MM.1S (cell line): ENCODE results near the gene NFATC2.

Experiments
- DNase-seq: peaks from one replicate; pipeline ENCODE4 v3.0.0-alpha.2; 2015
- H2AFZ ChIP-seq: fragments of 300-600 bp; sonication (generic); 2 replicates; pipeline ENCODE4 v1.6.0; 2016; ENCODE audit warnings: antibody characterized with exemption, low read length
- H3F3A ChIP-seq: fragments of 300-600 bp; sonication (generic); 2 replicates; pipeline ENCODE4 v1.6.1; 2016; ENCODE audit warnings: mild to moderate bottlenecking, antibody characterized with exemption, low read length, moderate library complexity, mixed read lengths; ENCODE audit not compliant: insufficient read depth
- H3K27ac ChIP-seq: fragments of 300-600 bp; sonication (generic); 2 replicates; pipeline ENCODE4 v1.5.1; 2016; ENCODE audit warnings: mild to moderate bottlenecking, low read length
- H3K27me3 ChIP-seq: fragments of 300-600 bp; sonication (generic); replicated peaks from 2 replicates; pipeline ENCODE4 v1.6.0; 2016; ENCODE audit warnings: low read length; ENCODE audit not compliant: insufficient read depth
- H3K36me3 ChIP-seq: fragments of 300-600 bp; sonication (generic); replicated peaks from 2 replicates; pipeline ENCODE4 v1.6.1; 2016; ENCODE audit warnings: mild to moderate bottlenecking, low read length, mixed read lengths; ENCODE audit not compliant: insufficient read depth
- H3K4me1 ChIP-seq: fragments of 300-600 bp; sonication (generic); 2 replicates; pipeline ENCODE4 v1.6.1; 2016; ENCODE audit warnings: low read length, mixed read lengths
- H3K4me2 ChIP-seq: fragments of 300-600 bp; sonication (generic); 2 replicates; pipeline ENCODE4 v1.6.0; 2016; ENCODE audit warnings: low read depth, low read length
- H3K4me3 ChIP-seq: fragments of 300-600 bp; sonication (generic); 2 replicates; pipeline ENCODE4 v1.5.1; 2016; ENCODE audit warnings: low read length, mixed read lengths
- H3K79me2 ChIP-seq: fragments of 300-600 bp; sonication (generic); 2 replicates; pipeline ENCODE4 v1.6.1; 2016; ENCODE audit warnings: mixed run types, low read length, mixed read lengths
- H3K9ac ChIP-seq: fragments of 300-600 bp; sonication (generic); 2 replicates; pipeline ENCODE4 v1.6.1; 2016; ENCODE audit warnings: low read length, mixed read lengths
- H3K9me2 ChIP-seq: fragments of 300-600 bp; sonication (generic); replicated peaks from 2 replicates; pipeline ENCODE4 v1.6.1; 2016; ENCODE audit warnings: mild to moderate bottlenecking, low read length, mixed read lengths; ENCODE audit not compliant: insufficient read depth
- H3K9me3 ChIP-seq: fragments of 300-600 bp; sonication (generic); replicated peaks from 2 replicates; pipeline ENCODE4 v1.6.1; 2016; ENCODE audit warnings: mild to moderate bottlenecking, low read length, mixed read lengths; ENCODE audit not compliant: insufficient read depth
- H4K20me1 ChIP-seq: fragments of 300-600 bp; sonication (generic); 2 replicates; pipeline ENCODE4 v1.6.1; 2016; ENCODE audit warnings: mild to moderate bottlenecking, low read length, moderate library complexity, mixed read lengths; ENCODE audit not compliant: insufficient read depth
- CTCF ChIP-seq: fragments of 300-600 bp; sonication (generic); IDR thresholded peaks from 2 replicates; pipeline ENCODE4 v1.5.1; 2016; ENCODE audit warnings: antibody characterized with exemption, low read length, mixed read lengths
- EZH2 ChIP-seq: fragments of 300-600 bp; sonication (generic); optimal IDR thresholded peaks from 2 replicates; pipeline ENCODE3; 2017; ENCODE audit warnings: low read depth, mild to moderate bottlenecking, antibody characterized with exemption, low read length, mixed read lengths
- EZH2phosphoT487 ChIP-seq: fragments of 300-600 bp; sonication (generic); IDR thresholded peaks from 2 replicates; pipeline ENCODE4 v1.6.1; 2018; ENCODE audit warnings: antibody characterized with exemption, low read length

NFATC2 gene

DNA sequence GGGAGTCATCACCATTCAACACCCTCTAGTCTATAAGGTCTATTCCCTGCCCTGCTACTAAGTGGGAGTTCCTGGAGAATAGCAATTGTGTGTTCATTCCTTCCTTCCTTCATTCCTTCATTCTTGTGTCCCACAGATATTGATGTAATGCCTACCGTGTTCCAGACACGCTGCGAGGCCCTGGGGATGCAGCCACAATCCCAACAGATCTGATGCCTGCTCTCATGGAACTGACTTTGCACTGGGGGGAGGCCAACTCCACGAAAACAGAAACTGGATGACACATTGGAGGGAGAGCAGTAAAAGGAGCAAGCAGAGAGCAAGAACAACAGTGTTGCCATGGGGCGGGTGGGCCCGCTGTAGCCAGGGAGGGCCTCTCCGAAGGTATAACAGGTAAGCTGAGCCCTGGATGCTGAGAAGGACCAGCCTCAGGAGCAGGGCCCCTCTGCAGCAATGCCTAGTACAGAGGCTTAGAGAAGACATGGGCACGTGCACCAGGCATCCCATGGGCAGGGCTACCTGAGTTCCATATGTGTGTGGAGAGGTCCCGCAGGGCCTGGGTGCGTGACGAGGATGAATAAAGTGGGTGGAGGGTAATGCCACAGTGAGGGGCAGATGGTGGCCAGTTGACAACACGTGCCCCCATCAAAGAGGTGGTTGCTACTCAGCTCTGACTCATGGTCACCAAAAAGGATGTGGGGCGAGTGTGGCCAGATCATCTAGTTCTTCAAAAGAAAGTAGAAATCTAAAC is 173.9 kb downstream of the NFATC2 start:
- Histone ChIP-seq H3K4me2 (no peak overlapping the region), H3K36me3 (no peaks in the 10 kb centered on the region), H3K27me3 (no peaks in the 10 kb centered on the region), H2AFZ (no peak overlapping the region), H3K27ac (no peak overlapping the region), H3K79me2 (no peaks in the 10 kb centered on the region), H3K9me2 (no peaks in the 10 kb centered on the region), H3K4me3 (no peak overlapping the region), H3K9ac (no peak overlapping the region), H3K4me1 (0 out of 2 replicates have a peak, but pooled peaks cover 5% of the 10 kb centered on the region), H3F3A (no peaks in the 10 kb centered on the region), H3K9me3 (no peaks in the 10 kb centered on the region), H4K20me1 (no peaks in the 10 kb centered on the region)
- no peak for DNase-seq
- no peak for TF ChIP-seq CTCF
- TF ChIP-seq EZH2, result no peak
- no peak for TF ChIP-seq EZH2phosphoT487

DNA sequence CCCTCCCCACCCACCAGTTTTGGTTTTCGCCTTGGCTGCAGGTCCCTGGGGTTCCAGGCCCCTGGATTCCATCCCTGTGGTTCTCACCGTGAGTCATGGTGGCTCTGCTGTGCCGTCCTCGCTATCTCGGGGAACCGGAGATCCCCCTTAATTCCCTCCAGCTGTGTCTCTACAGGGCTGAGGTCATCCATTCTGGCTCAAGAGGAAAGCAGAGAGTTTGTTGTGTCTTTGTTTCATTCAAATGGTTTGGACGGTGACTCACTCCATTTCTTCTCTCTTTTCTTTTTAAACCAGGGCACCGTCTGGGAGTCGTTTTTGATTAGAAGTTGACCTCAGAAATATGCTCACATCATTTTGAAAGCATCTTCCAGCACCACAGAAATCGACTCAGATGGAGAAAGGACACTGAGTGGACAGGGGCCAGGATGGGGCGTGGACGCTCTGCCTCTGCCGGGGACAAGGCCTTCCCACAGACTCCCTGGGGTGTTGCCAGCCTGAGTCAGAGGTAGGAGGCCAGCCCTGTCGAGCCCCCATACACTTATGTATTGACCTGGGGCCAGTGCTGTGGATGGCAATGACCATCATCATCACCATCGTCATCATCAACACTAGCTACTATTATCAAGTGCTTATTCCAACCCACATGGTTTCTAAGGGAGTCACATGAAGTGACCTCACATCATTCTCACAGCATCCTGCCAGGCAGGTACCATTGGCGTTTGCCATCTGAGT is 176.2 kb downstream of the NFATC2 start:
- Histone ChIP-seq H3K27ac (no peak overlapping the region), H3K4me3 (no peak overlapping the region), H3K4me2 (no peak overlapping the region), H2AFZ (no peak overlapping the region), H3K9me3 (no peaks in the 10 kb centered on the region), H3K79me2 (no peaks in the 10 kb centered on the region), H4K20me1 (no peaks in the 10 kb centered on the region), H3K27me3 (no peaks in the 10 kb centered on the region), H3K36me3 (no peaks in the 10 kb centered on the region), H3K9me2 (no peaks in the 10 kb centered on the region), H3F3A (peaks cover 4% of the 10 kb centered on the region; the same call in 1 of the 2 replicates), H3K9ac (no peak overlapping the region), H3K4me1 (peaks cover 15% of the 10 kb centered on the region)
- DNase-seq, result no peak
- TF ChIP-seq CTCF (no peak), EZH2phosphoT487 (no peak), EZH2 (no peak)

DNA sequence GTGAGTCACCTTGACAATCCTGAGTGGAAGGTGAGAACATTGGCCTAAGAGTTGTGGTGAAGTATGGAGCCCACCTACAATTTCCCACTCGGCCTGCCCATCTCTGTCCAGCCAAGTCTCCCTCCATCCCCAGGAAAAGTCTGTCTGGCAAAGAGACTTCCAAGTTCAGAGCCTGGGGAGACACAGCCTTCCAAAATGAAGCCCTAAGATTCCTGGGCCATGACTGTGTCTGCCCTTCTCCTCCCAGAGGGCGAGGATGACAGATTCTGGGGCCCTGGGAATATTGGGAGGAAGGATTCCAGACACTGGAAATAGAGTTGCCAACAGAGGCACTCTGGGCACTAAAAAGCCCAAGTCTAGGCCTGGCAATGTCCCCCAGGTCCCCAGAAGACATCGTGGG is 176.8 kb downstream of the NFATC2 start:
- H3K4me1 ChIP-seq, result peaks cover 15% of the 10 kb centered on the region
- H3K4me2 ChIP-seq, result no peak overlapping the region
- H3K79me2 ChIP-seq, result no peaks in the 10 kb centered on the region
- H3K36me3 ChIP-seq, result no peaks in the 10 kb centered on the region
- TF ChIP-seq EZH2phosphoT487, result no peak
- no peak for TF ChIP-seq EZH2
- no peak for TF ChIP-seq CTCF
- H3K4me3 ChIP-seq, result no peak overlapping the region
- H3K9ac ChIP-seq, result no peak overlapping the region
- H3K9me2 ChIP-seq, result no peaks in the 10 kb centered on the region
- no peaks in the 10 kb centered on the region for H3K27me3 ChIP-seq
- DNase-seq, result no peak
- H3K27ac ChIP-seq, result no peak overlapping the region
- H3K9me3 ChIP-seq, result no peaks in the 10 kb centered on the region
- H3F3A ChIP-seq, result peaks cover 4% of the 10 kb centered on the region; the same call in 1 of the 2 replicates
- no peak overlapping the region for H2AFZ ChIP-seq
- H4K20me1 ChIP-seq, result no peaks in the 10 kb centered on the region
